ENCODE results near the gene CCDC60.

- TF ChIP-seq EZH2 (IDR thresholded peaks at IDR 0.05; ENCODE audit: borderline replicate concordance, low read depth, low read length, poor library complexity, severe bottlenecking), result no peak
- TF ChIP-seq, protein P1, sequence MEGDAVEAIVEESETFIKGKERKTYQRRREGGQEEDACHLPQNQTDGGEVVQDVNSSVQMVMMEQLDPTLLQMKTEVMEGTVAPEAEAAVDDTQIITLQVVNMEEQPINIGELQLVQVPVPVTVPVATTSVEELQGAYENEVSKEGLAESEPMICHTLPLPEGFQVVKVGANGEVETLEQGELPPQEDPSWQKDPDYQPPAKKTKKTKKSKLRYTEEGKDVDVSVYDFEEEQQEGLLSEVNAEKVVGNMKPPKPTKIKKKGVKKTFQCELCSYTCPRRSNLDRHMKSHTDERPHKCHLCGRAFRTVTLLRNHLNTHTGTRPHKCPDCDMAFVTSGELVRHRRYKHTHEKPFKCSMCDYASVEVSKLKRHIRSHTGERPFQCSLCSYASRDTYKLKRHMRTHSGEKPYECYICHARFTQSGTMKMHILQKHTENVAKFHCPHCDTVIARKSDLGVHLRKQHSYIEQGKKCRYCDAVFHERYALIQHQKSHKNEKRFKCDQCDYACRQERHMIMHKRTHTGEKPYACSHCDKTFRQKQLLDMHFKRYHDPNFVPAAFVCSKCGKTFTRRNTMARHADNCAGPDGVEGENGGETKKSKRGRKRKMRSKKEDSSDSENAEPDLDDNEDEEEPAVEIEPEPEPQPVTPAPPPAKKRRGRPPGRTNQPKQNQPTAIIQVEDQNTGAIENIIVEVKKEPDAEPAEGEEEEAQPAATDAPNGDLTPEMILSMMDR (conservative IDR thresholded peaks at IDR 0.05; ENCODE audit: low read depth, low read length), result no peak
Measured at GRCh38 chr12:119326341-119326740, 8.2 kb upstream of the CCDC60 start.

All from A673 (cell line).